Calu3 (cell line): ENCODE measurements around the gene SCRG1. TPM values are rescaled to one million over a fixed set of nuclear protein-coding genes. Genes with fewer than 3 reads are reported as not detected.

Experiments
- BruUV-seq: library from RNA; stranded (reverse); fragments of 400-500 nt; replicated peaks from 2 replicates; lab custom pipeline; 2021; lab: Mats Ljungman, UMichigan
- CTCF ChIA-PET: fragments of 300-600 bp; sonication (Branson Sonifier 250); formaldehyde crosslinking; loops from one replicate; lab custom pipeline; 2022; ENCODE audit warnings: antibody characterized with exemption; lab: Charles Lee
- DNase-seq: peaks from one replicate; pipeline ENCODE4 v3.0.0; 2022
- H3K27ac Mint-ChIP-seq: one replicate; pipeline ENCODE4 v1.8.0; 2022; ENCODE audit warnings: mixed read lengths; ENCODE audit not compliant: unreplicated experiment
- H3K27me3 Mint-ChIP-seq: one replicate; pipeline ENCODE4 v1.8.0; 2022; ENCODE audit warnings: mixed read lengths; ENCODE audit not compliant: unreplicated experiment
- H3K36me3 Mint-ChIP-seq: one replicate; pipeline ENCODE4 v1.8.0; 2022; ENCODE audit warnings: mild to moderate bottlenecking, moderate library complexity, mixed read lengths; ENCODE audit not compliant: insufficient read depth, unreplicated experiment
- H3K4me1 Mint-ChIP-seq: one replicate; pipeline ENCODE4 v1.8.0; 2022; ENCODE audit warnings: mild to moderate bottlenecking, low read depth, mixed read lengths; ENCODE audit not compliant: unreplicated experiment
- H3K4me3 Mint-ChIP-seq: one replicate; pipeline ENCODE4 v1.8.0; 2022; ENCODE audit warnings: mild to moderate bottlenecking, low read depth, moderate library complexity, mixed read lengths; ENCODE audit not compliant: unreplicated experiment
- H3K9me3 Mint-ChIP-seq: one replicate; pipeline ENCODE4 v1.8.0; 2022; ENCODE audit warnings: low read depth, mixed read lengths; ENCODE audit not compliant: unreplicated experiment
- CTCF ChIP-seq: fragments of 200-600 bp; IDR thresholded peaks from one replicate; pipeline ENCODE4 v1.8.0; 2022; ENCODE audit warnings: antibody characterized with exemption; ENCODE audit not compliant: unreplicated experiment
- intact Hi-C: fragments of 100-400 bp; cut with micrococcal nuclease; formaldehyde crosslinking; loops from one replicate; pipeline ENCODE4 v1.10.0; 2022; ENCODE audit not compliant: unreplicated experiment
- total RNA-seq: library from RNA; stranded (reverse); gene quantifications from 2 replicates; pipeline ENCODE4 v1.2.3, GENCODE V29; 2022

SCRG1 gene
- total RNA-seq, 1 experiment from 2014 or later: not detected

GRCh38 chr4:173357939-173358338 is 41.0 kb downstream of the SCRG1 start:
- no peak for TF ChIP-seq CTCF
- CTCF ChIA-PET: no interaction called here
- intact Hi-C loops: no loop called here
- H3K27ac Mint-ChIP-seq: no peak overlapping the region
- no peaks in the 10 kb centered on the region for H3K9me3 Mint-ChIP-seq
- DNase-seq: no peak
- no peaks in the 10 kb centered on the region for H3K36me3 Mint-ChIP-seq
- H3K4me3 Mint-ChIP-seq: no peak overlapping the region
- no peaks in the 10 kb centered on the region for H3K27me3 Mint-ChIP-seq
- H3K4me1 Mint-ChIP-seq: no peaks in the 10 kb centered on the region
- no TSS peak for BruUV-seq

GRCh38 chr4:173347467-173347866 is 51.4 kb downstream of the SCRG1 start:
- Mint-ChIP-seq H3K27ac (no peak overlapping the region), H3K27me3 (no peaks in the 10 kb centered on the region), H3K9me3 (no peaks in the 10 kb centered on the region), H3K36me3 (no peaks in the 10 kb centered on the region), H3K4me1 (no peaks in the 10 kb centered on the region), H3K4me3 (no peak overlapping the region)
- CTCF ChIA-PET: no interaction called here
- TF ChIP-seq CTCF: no peak
- no TSS peak for BruUV-seq
- intact Hi-C loops: no loop called here
- DNase-seq: no peak

- Mint-ChIP-seq H3K36me3 (no peaks in the 10 kb centered on the region), H3K4me1 (no peaks in the 10 kb centered on the region), H3K27me3 (no peaks in the 10 kb centered on the region), H3K4me3 (no peak overlapping the region), H3K27ac (no peak overlapping the region), H3K9me3 (no peaks in the 10 kb centered on the region)
- no peak for DNase-seq
- intact Hi-C loops: no loop called here
- TF ChIP-seq CTCF: no peak
- BruUV-seq: no TSS peak
- CTCF ChIA-PET: no interaction called here
Measured at GRCh38 chr4:173346074-173346473, 52.8 kb downstream of the SCRG1 start.

GRCh38 chr4:173345648-173346047 is 53.3 kb downstream of the SCRG1 start:
- no peak overlapping the region for H3K27ac Mint-ChIP-seq
- H3K36me3 Mint-ChIP-seq: no peaks in the 10 kb centered on the region
- no peaks in the 10 kb centered on the region for H3K4me1 Mint-ChIP-seq
- no peaks in the 10 kb centered on the region for H3K27me3 Mint-ChIP-seq
- no peaks in the 10 kb centered on the region for H3K9me3 Mint-ChIP-seq
- no peak for DNase-seq
- no peak overlapping the region for H3K4me3 Mint-ChIP-seq
- no peak for TF ChIP-seq CTCF
- no TSS peak for BruUV-seq
- CTCF ChIA-PET: interaction anchor here (1.1 kb wide), 1 partner anchor 24 kb away, joined by 3 read pairs; no protein-coding TSS in a partner anchor
- intact Hi-C loops: no loop called here
